HTERT RPE-1 (cell line): ENCODE results near the gene MZT2A.
"Not testable (repeated sequence)": the region's sequence is repeated elsewhere in the genome, so short reads cannot be mapped to it uniquely, and the experiment has no call there.

Source experiments
- in situ Hi-C: fragments of 300-500 bp; cut with MboI; formaldehyde crosslinking; loops from 4 replicates; pipeline ENCODE4 v1.14.3; 2020; ENCODE audit warnings: low sequenced_read_pairs

Gene MZT2A, protein sequence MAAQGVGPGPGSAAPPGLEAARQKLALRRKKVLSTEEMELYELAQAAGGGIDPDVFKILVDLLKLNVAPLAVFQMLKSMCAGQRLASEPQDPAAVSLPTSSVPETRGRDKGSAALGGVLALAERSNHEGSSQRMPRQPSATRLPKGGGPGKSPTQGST

GRCh38 chr2:131492015-131492417 lies at the start of gene MZT2A:
Gene MZT2A (minus strand): TSS chr2:131492397. CDS start chr2:131492376, 21 bp downstream.
- in situ Hi-C loops, result not testable (repeated sequence)

GRCh38 chr2:131538856-131539255 lies 46.7 kb upstream of the MZT2A start:
- in situ Hi-C loops, result not testable (repeated sequence)

GRCh38 chr2:131536841-131537240 lies 44.6 kb upstream of the MZT2A start:
- in situ Hi-C loops, result not testable (repeated sequence)

DNA sequence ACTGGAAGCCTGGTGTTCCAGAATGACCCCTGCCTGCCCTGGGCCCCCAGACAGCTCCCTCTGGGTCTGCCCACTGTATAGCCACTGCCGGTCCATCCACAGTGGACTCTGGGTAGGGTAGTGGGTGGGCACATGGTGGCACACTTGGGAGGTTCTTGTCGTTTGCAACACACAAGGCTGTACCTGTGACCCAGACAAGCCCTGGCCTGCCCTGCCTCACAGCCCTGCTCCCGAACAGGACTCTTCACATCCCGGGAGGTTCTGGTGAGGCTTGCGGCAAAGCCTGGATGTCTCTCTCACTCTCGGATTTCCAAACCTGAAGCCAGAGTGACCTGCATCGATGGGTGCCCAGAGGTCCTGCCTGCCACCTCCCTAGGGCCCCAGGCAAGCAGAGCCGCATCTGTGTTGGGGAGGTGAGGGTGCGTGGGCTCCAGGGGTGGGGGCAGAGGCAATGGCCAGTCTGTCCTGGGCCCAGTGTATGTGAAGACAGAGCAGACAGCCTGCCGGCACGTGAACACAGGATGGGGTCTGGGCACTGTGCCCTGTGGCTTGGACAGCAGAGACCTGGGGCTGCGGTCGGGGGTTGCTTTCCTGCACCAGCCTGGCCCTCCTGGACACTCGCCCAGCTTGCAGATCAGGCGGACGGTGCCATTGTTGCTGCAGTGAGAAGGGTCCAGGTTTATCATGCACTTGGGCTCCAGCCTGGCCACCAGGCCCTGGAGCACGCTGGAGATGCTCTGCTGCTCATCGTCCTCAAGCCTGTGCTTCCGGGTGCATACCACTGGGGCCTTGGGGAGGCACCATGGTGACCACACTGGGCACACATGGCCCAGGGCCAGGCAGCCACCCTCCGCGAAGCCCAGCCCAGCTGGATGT lies 44.0 kb upstream of the MZT2A start:
- in situ Hi-C loops, result not testable (repeated sequence)

GRCh38 chr2:131535526-131535925 lies 43.3 kb upstream of the MZT2A start:
- in situ Hi-C loops, result no loop called here

DNA sequence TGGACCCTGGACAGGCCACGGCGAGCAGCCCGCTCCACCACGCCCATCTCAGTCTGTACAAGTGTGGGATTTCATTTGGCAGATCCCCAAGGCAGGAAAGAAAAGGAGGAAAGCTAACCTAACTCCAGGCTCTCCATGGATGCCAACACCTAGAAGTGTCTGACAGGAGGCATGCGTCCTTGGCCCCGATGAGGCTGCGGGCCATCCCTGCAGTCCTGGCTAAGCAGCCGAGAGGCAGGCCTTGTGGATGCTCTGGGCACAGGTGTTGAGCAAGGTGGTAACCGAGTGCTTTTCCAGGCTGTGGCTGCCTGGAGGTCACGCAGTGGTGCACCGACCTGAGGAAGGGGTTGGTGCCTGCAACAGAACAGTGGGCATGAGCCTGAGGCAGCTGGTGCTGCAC lies 42.8 kb upstream of the MZT2A start:
- in situ Hi-C loops, result not testable (repeated sequence)

- in situ Hi-C loops, result not testable (repeated sequence)
These were observed 42.1 kb upstream of the MZT2A start for GRCh38 chr2:131534317-131534672.

- in situ Hi-C loops, result not testable (repeated sequence)
These were observed 41.6 kb upstream of the MZT2A start for GRCh38 chr2:131533609-131534316.

DNA sequence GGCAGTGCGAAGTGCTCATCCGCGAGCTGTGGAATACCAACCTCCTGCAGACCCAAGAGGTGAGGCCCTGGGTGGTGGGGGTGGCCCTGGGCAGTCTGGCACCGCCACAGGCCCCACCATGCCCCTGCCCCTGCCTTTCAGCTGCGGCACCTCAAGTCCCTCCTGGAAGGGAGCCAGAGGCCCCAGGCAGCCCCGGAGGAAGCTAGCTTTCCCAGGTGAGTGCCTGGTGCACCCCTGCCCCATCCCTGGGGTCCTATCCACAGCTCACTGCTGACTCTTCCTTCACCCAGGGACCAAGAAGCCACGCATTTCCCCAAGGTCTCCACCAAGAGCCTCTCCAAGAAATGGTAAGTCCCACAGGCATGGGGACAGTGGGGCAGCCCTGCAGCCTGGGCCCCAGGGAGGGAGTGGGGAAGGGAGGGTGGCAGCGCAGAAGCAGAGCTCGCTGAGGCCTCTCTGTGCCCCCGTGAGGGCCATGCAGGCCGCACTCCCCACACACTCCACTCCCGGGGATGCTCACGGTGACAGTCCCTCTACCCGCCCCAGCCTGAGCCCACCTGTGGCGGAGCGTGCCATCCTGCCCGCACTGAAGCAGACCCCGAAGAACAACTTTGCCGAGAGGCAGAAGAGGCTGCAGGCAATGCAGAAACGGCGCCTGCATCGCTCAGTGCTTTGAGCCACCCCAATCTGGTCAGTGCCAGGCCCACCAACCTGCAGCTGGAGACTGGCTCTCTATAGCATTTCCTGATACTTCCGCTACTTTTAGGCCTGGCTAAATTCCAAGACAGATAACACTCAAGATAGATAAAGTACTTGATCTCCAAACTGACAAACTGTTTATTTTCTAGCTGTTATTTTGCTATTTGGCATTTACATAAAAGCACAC lies 40.8 kb upstream of the MZT2A start:
- in situ Hi-C loops, result not testable (repeated sequence)

DNA sequence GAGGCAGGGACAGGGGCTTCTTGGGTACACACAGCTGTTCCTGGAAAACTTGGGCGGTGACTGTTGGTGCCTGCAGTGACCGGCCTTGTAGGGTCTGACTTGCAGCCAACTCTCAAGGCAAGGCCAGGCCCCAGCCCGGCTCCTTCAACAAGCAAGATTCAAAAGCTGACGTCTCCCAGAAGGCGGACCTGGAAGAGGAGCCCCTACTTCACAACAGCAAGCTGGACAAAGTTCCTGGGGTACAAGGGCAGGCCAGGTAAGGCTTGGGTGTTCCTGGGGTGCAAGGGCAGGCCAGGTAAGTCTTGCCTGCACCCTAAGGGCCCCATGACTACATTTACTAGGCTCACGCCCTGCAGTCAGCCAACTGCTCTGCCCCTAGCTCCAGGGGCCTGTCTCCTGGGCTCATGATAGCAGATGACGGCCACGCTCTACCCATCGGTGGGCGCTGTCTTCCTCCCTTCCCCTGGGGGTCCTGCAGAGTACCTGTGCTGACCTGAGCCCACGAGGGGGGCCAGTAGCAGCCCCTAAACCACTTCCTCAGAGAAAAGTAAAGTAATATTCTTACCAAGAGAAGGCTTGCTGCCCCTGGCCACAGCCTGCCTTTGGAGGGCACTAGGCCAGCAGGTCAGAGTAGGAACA lies 39.5 kb upstream of the MZT2A start:
- in situ Hi-C loops, result not testable (repeated sequence)

GRCh38 chr2:131530626-131531344 lies 38.6 kb upstream of the MZT2A start:
- in situ Hi-C loops, result not testable (repeated sequence)

DNA sequence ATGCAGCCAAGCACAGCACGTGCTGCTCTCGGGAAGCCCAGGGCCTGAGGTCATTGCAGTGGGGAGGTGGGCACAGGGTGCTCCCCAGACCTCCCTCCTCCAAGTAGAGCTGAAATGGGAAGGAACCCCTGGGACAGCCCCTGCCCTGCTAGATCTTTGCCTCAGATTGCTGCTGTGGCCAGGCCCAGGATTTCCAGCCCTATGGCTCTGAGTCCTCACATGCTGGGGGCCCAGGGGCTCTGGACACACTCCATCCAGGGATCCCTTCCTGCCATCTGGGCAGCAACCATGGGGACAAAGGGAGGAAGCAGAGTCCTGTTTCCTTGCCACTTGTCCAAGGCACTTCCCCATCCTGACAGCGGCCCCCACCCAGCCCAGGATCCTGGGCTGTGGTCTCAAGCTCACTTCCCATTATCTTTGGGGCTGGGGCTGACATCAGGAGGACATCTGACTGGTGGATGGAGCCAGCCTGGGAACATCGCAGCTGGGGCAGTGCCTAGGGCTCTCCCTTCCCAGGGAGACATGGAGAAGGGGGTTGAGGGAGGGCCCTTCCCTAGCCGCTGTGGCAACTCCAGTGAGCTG lies 37.8 kb upstream of the MZT2A start:
- in situ Hi-C loops, result not testable (repeated sequence)

DNA sequence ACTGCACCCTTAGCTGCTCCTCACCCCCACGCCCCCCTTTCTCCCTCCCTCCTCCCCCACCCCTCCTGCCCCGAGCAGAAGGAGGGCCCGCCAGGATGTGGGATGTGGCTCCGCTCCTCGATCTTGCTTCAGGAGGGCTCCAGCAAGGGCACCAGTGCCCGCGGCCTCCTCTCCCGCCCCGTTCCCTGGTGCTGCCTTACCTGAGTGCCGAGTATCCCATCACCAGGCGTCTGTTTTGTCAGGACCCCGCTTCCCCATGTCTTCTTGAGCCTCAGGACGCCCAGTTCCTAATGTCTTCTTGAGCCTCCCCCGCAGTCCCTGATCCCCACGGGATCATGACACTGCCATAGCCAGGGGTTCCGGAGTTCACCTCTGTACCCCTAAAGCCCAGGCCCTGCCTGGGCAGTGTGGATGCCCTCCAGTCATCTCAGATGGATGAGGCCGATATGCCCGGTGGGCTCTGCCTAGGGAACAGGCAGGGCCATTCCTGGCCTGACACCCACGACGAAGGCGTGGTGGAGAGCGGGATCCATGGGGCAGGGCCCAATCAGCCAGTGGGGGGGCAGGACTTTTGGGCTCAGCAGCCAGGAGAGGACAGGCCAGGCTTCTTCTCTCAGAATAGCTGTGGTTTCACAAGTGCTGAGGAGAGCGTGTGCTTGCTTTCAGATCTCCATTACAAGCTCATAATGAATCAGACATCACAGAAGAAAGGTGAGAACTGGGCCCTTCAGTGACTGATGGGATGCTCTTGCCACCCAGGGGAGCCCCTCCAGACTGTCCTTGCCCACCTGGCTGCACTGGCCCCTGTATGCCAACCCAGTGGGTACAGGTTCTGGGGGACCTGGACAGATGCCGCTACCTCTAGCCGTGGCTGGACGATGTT lies 37.0 kb upstream of the MZT2A start:
- in situ Hi-C loops, result not testable (repeated sequence)

DNA sequence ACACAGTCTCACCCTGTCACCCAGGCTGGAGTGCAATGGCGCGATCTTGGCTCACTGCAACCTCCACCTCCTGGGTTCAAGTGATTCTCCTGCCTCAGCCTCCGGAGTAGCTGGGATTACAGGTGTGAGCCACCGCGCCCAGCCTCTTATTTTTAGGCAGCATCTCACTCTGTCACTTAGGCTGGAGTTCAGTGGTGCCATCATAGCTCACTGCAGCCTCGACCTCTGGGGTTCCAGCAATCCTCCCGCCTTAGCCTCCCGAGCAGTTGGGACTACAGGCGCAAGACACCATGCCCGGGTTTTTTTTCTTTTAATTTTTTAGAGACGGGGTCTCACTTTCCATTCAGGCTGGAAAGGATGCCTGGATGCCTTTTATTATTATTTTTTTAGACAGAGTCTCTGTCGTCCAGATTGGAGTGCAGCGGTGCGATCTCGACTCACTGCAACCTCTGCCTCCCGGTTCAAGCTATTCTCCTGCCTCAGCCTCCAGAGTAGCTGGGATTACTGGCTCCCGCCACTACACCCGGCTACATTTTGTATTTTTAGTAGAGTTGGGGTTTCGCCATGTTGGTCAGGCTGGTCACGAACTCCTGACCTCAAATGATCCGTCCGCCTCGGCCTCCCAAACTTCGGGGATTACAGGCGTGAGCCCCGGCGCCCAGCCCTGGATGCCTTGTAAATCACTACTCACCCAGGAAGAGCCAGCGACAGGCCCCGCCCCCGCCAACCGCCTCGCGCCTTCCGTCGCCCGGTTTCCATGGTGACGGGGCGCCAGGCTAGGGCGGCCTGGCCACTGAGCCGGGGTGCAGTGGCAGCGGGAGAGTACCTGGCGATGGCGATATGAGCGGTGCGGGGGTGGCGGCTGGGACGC lies 35.2 kb upstream of the MZT2A start, which contains the start of gene CCDC74A:
CCDC74A (plus strand) TSS at position 758 of the 871 bp plus-strand sequence; CDS start at position 841, 83 bp downstream.
- in situ Hi-C loops, result not testable (repeated sequence)

- in situ Hi-C loops, result not testable (repeated sequence)
These were observed 33.1 kb upstream of the MZT2A start for GRCh38 chr2:131525256-131525655.

DNA sequence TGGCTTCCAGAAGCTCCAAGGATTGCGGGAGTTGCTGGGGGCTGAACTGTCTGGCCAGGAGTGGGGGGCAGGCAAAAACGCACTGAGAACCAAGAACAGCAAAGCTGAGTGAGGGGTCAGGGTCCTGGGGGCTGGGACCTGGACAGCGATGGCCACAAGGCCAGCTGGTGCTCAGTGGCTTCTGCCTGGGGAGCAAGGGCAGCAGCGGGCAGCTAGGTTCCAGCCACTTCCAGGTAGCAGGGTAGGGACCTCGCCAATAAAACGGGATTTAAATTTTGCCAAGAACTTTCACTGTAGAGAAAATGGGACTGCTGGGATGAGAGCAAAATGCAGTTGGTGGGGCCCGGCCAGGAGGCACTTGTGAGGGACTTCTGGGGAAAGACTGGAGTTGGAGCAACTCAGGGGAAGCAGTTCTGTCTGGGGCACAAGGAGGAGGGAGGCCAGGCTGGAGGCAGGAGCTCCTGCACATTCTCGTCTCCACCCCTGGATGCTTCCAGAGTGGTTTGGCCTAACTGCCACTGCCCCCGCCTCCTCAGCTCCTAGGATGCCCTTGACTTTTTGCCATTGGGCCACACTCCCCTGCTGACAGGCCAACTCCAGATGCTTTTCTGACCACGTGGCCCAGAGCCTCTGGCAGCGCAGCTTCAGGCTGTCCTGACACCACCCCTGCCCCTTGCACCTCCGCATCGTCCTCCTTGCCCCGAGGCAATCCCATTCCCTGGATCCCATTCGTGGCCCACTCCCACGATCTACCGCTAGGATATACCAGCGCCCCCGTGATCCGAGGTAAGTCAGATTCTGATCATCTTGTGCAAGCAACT lies 30.0 kb upstream of the MZT2A start:
- in situ Hi-C loops, result no loop called here
